ENCODE results near the gene SCARF1.

GRCh38 chr17:1601571-1601970 lies 44.0 kb downstream of the SCARF1 start:
- TF ChIP-seq ISL1 (CRISPR knock-in tag; IDR thresholded peaks at IDR 0.05) (no peak), BACH2 (CRISPR knock-in tag; IDR thresholded peaks at IDR 0.05; ENCODE audit: borderline replicate concordance) (no peak)
